CD4-positive, alpha-beta T cell treated with Interleukin-17A for 4 hours (primary cell): ENCODE results near the gene RAMACL.
"Not testable (repeated sequence)": the region's sequence is repeated elsewhere in the genome, so short reads cannot be mapped to it uniquely, and the experiment has no call there.

Experiments
- DNase-seq: peaks from one replicate; pipeline ENCODE4 v3.0.0-alpha.2; 2020; ENCODE audit warnings: mixed read lengths

The RAMACL gene

GRCh38 chr6:166595061-166595780 lies 8.7 kb upstream of the RAMACL start:
- no peak for DNase-seq

GRCh38 chr6:166592821-166593220 lies 6.3 kb upstream of the RAMACL start:
- no peak for DNase-seq

GRCh38 chr6:166591961-166592520 lies 5.6 kb upstream of the RAMACL start:
- DNase-seq: no peak

GRCh38 chr6:166591026-166591425 lies 4.5 kb upstream of the RAMACL start:
- DNase-seq: no peak

- DNase-seq: no peak
Measured at GRCh38 chr6:166589786-166590574, 3.5 kb upstream of the RAMACL start.

- no peak for DNase-seq
Measured at GRCh38 chr6:166589337-166589731, 2.9 kb upstream of the RAMACL start.

- DNase-seq: no peak
Measured at GRCh38 chr6:166588691-166589336, 2.3 kb upstream of the RAMACL start.

GRCh38 chr6:166587631-166588413 lies 1.3 kb upstream of the RAMACL start:
- DNase-seq: no peak

- DNase-seq: no peak
Measured at GRCh38 chr6:166584853-166585429, 1.5 kb downstream of the RAMACL start.

GRCh38 chr6:166584155-166584554 lies 2.3 kb downstream of the RAMACL start:
- no peak for DNase-seq

GRCh38 chr6:166583230-166583965 lies 3.1 kb downstream of the RAMACL start:
- no peak for DNase-seq

GRCh38 chr6:166582258-166582657 lies 4.2 kb downstream of the RAMACL start:
- no peak for DNase-seq

GRCh38 chr6:166581801-166582200 lies 4.7 kb downstream of the RAMACL start:
- DNase-seq: not testable (repeated sequence)

- DNase-seq: no peak
Measured at GRCh38 chr6:166581091-166581511, 5.4 kb downstream of the RAMACL start.

- no peak for DNase-seq
Measured at GRCh38 chr6:166580076-166581050, 6.1 kb downstream of the RAMACL start.

GRCh38 chr6:166579237-166579850 lies 7.1 kb downstream of the RAMACL start:
- DNase-seq: no peak

GRCh38 chr6:166578536-166579236 lies 7.8 kb downstream of the RAMACL start:
- DNase-seq: no peak

- no peak for DNase-seq
Measured at GRCh38 chr6:166575205-166575604, 11.3 kb downstream of the RAMACL start.
